8988T (cell line): ENCODE measurements around the gene KRT39.

Source experiments
- DNase-seq: peaks from one replicate; pipeline ENCODE4 v3.0.0; 2011

KRT39 gene

GRCh38 chr17:40978575-40979151 is 11.9 kb upstream of the KRT39 start:
- DNase-seq = no peak

GRCh38 chr17:40975516-40975915 is 8.8 kb upstream of the KRT39 start:
- no peak for DNase-seq

- DNase-seq = no peak
These were observed 7.6 kb upstream of the KRT39 start for GRCh38 chr17:40974366-40974765.

- no peak for DNase-seq
These were observed 834 bp upstream of the KRT39 start for GRCh38 chr17:40967582-40967981.

GRCh38 chr17:40963838-40964237 is 2.9 kb downstream of the KRT39 start:
- no peak for DNase-seq

GRCh38 chr17:40962059-40962561 is 4.6 kb downstream of the KRT39 start:
- DNase-seq = no peak

GRCh38 chr17:40961591-40961990 is 5.2 kb downstream of the KRT39 start:
- no peak for DNase-seq

GRCh38 chr17:40960144-40960543 is 6.6 kb downstream of the KRT39 start:
- no peak for DNase-seq

GRCh38 chr17:40958086-40958953 is 8.4 kb downstream of the KRT39 start:
- DNase-seq = no peak

- no peak for DNase-seq
These were observed 10.1 kb downstream of the KRT39 start for GRCh38 chr17:40956401-40957254.

- DNase-seq = no peak
These were observed 12.9 kb downstream of the KRT39 start for GRCh38 chr17:40953881-40954280.

GRCh38 chr17:40952661-40953060 is 14.1 kb downstream of the KRT39 start:
- DNase-seq = no peak

GRCh38 chr17:40952154-40952553 is 14.6 kb downstream of the KRT39 start:
- DNase-seq = no peak

- DNase-seq = no peak
These were observed 15.6 kb downstream of the KRT39 start for GRCh38 chr17:40951011-40951622.

- DNase-seq = no peak
These were observed 16.6 kb downstream of the KRT39 start for GRCh38 chr17:40950176-40950575.

GRCh38 chr17:40949418-40949817 is 17.3 kb downstream of the KRT39 start:
- DNase-seq = no peak

GRCh38 chr17:40947929-40948328 is 18.8 kb downstream of the KRT39 start:
- DNase-seq = no peak

- DNase-seq = no peak
These were observed 21.3 kb downstream of the KRT39 start for GRCh38 chr17:40945414-40945813.

- DNase-seq = no peak
These were observed 22.2 kb downstream of the KRT39 start for GRCh38 chr17:40944531-40944930.

- DNase-seq = no peak
These were observed 24.2 kb downstream of the KRT39 start for GRCh38 chr17:40942553-40942952.

GRCh38 chr17:40940266-40940665 is 26.5 kb downstream of the KRT39 start:
- DNase-seq = no peak

- no peak for DNase-seq
These were observed 27.8 kb downstream of the KRT39 start for GRCh38 chr17:40938981-40939380.

GRCh38 chr17:40937384-40937819 is 29.3 kb downstream of the KRT39 start, which contains the start of gene KRT23:
TSS of gene KRT23 (minus strand) at chr17:40937646. CDS start at chr17:40936603, 1,043 bp downstream.
- no peak for DNase-seq
